Measurements from ENCODE around the gene FLII.

- TF ChIP-seq CTCF (IDR thresholded peaks at IDR 0.05) = no peak
- no peak for TF ChIP-seq RCOR1 (IDR thresholded peaks at IDR 0.05; ENCODE audit: low read length)
- TF ChIP-seq SMC3 (IDR thresholded peaks at IDR 0.05; ENCODE audit: low read depth, low read length) = no peak
- TF ChIP-seq GATA2 (CRISPR knock-in tag; IDR thresholded peaks at IDR 0.05) = no peak
- TF ChIP-seq, protein P1, sequence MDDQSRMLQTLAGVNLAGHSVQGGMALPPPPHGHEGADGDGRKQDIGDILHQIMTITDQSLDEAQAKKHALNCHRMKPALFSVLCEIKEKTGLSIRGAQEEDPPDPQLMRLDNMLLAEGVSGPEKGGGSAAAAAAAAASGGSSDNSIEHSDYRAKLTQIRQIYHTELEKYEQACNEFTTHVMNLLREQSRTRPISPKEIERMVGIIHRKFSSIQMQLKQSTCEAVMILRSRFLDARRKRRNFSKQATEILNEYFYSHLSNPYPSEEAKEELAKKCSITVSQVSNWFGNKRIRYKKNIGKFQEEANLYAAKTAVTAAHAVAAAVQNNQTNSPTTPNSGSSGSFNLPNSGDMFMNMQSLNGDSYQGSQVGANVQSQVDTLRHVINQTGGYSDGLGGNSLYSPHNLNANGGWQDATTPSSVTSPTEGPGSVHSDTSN (IDR thresholded peaks at IDR 0.05) = no peak
- no peak for TF ChIP-seq YY1 (IDR thresholded peaks at IDR 0.05; ENCODE audit: low read depth)
- TF ChIP-seq MXI1 (IDR thresholded peaks at IDR 0.05; ENCODE audit: low read depth, low read length) = no peak
- TF ChIP-seq EP300 (IDR thresholded peaks at IDR 0.05; ENCODE audit: borderline replicate concordance in 1 of 2, low read depth in 1 of 2, low read length in 1 of 2) = no peak
Observed at GRCh38 chr17:18285296-18285695, 26.8 kb upstream of the FLII start.

Data from SK-N-SH (cell line).